ENCODE results near the gene ATG9B. TPM values are rescaled to one million over a fixed set of nuclear protein-coding genes. Genes with fewer than 3 reads are reported as not detected.

Gene ATG9B
- total and polyA plus RNA-seq, 9 of the 15 experiments (the other 6 are each of a cell fraction or from before 2014, with no cell fraction given): 0.29 to 8.0 (median 2.1) TPM

GRCh38 chr7:151060113-151060415 lies 35.8 kb upstream of the ATG9B start (continued):
- TF ChIP-seq CUX1 (CRISPR knock-in tag; IDR thresholded peaks at IDR 0.05) (no peak), CREBBP (IDR thresholded peaks at IDR 0.05; ENCODE audit: low read depth, low read length) (no peak), DPF2 (IDR thresholded peaks at IDR 0.05) (0 out of 2 replicates have a peak, but pooled peaks have one; percentile 34), TRIM24 (IDR thresholded peaks at IDR 0.05) (0 out of 4 replicates have a peak, but pooled peaks of 1 of the 2 experiments have one; percentile 6), TRIM28 (IDR thresholded peaks at IDR 0.05) (no peak; the same call in 1 of the 2 replicates), KLF16 (IDR thresholded peaks at IDR 0.05) (no peak), SMARCA4 (IDR thresholded peaks at IDR 0.05) (peak; percentile 41; the same call in 1 of the 2 replicates), FIP1L1 (IDR thresholded peaks at IDR 0.05; ENCODE audit: low read depth, low read length, poor library complexity, severe bottlenecking) (no peak)
- TF ChIP-seq, protein P1, sequence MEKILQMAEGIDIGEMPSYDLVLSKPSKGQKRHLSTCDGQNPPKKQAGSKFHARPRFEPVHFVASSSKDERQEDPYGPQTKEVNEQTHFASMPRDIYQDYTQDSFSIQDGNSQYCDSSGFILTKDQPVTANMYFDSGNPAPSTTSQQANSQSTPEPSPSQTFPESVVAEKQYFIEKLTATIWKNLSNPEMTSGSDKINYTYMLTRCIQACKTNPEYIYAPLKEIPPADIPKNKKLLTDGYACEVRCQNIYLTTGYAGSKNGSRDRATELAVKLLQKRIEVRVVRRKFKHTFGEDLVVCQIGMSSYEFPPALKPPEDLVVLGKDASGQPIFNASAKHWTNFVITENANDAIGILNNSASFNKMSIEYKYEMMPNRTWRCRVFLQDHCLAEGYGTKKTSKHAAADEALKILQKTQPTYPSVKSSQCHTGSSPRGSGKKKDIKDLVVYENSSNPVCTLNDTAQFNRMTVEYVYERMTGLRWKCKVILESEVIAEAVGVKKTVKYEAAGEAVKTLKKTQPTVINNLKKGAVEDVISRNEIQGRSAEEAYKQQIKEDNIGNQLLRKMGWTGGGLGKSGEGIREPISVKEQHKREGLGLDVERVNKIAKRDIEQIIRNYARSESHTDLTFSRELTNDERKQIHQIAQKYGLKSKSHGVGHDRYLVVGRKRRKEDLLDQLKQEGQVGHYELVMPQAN (IDR thresholded peaks at IDR 0.05; ENCODE audit: borderline replicate concordance): no peak
- TF ChIP-seq, protein P2, sequence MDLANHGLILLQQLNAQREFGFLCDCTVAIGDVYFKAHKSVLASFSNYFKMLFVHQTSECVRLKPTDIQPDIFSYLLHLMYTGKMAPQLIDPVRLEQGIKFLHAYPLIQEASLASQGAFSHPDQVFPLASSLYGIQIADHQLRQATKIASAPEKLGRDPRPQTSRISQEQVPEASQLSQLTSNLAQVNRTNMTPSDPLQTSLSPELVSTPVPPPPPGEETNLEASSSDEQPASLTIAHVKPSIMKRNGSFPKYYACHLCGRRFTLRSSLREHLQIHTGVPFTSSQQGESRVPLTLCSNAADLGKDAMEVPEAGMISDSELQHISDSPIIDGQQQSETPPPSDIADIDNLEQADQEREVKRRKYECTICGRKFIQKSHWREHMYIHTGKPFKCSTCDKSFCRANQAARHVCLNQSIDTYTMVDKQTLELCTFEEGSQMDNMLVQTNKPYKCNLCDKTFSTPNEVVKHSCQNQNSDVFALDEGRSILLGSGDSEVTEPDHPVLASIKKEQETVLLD (IDR thresholded peaks at IDR 0.05): peak; percentile 13; the same call in 1 of the 2 replicates
- TF ChIP-seq, protein P3, sequence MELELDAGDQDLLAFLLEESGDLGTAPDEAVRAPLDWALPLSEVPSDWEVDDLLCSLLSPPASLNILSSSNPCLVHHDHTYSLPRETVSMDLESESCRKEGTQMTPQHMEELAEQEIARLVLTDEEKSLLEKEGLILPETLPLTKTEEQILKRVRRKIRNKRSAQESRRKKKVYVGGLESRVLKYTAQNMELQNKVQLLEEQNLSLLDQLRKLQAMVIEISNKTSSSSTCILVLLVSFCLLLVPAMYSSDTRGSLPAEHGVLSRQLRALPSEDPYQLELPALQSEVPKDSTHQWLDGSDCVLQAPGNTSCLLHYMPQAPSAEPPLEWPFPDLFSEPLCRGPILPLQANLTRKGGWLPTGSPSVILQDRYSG (tag; conservative IDR thresholded peaks at IDR 0.05; ENCODE audit: low read depth): no peak
- TF ChIP-seq, protein P4, sequence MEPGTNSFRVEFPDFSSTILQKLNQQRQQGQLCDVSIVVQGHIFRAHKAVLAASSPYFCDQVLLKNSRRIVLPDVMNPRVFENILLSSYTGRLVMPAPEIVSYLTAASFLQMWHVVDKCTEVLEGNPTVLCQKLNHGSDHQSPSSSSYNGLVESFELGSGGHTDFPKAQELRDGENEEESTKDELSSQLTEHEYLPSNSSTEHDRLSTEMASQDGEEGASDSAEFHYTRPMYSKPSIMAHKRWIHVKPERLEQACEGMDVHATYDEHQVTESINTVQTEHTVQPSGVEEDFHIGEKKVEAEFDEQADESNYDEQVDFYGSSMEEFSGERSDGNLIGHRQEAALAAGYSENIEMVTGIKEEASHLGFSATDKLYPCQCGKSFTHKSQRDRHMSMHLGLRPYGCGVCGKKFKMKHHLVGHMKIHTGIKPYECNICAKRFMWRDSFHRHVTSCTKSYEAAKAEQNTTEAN (CRISPR knock-in tag; IDR thresholded peaks at IDR 0.05): no peak
- TF ChIP-seq, protein P5, sequence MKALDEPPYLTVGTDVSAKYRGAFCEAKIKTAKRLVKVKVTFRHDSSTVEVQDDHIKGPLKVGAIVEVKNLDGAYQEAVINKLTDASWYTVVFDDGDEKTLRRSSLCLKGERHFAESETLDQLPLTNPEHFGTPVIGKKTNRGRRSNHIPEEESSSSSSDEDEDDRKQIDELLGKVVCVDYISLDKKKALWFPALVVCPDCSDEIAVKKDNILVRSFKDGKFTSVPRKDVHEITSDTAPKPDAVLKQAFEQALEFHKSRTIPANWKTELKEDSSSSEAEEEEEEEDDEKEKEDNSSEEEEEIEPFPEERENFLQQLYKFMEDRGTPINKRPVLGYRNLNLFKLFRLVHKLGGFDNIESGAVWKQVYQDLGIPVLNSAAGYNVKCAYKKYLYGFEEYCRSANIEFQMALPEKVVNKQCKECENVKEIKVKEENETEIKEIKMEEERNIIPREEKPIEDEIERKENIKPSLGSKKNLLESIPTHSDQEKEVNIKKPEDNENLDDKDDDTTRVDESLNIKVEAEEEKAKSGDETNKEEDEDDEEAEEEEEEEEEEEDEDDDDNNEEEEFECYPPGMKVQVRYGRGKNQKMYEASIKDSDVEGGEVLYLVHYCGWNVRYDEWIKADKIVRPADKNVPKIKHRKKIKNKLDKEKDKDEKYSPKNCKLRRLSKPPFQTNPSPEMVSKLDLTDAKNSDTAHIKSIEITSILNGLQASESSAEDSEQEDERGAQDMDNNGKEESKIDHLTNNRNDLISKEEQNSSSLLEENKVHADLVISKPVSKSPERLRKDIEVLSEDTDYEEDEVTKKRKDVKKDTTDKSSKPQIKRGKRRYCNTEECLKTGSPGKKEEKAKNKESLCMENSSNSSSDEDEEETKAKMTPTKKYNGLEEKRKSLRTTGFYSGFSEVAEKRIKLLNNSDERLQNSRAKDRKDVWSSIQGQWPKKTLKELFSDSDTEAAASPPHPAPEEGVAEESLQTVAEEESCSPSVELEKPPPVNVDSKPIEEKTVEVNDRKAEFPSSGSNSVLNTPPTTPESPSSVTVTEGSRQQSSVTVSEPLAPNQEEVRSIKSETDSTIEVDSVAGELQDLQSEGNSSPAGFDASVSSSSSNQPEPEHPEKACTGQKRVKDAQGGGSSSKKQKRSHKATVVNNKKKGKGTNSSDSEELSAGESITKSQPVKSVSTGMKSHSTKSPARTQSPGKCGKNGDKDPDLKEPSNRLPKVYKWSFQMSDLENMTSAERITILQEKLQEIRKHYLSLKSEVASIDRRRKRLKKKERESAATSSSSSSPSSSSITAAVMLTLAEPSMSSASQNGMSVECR (CRISPR knock-in tag; IDR thresholded peaks at IDR 0.05): 0 out of 2 replicates have a peak, but pooled peaks have one; percentile 4
